HepG2 (cell line): ENCODE results near the gene BPIFB2. TPM values are rescaled to one million over a fixed set of nuclear protein-coding genes. Genes with fewer than 3 reads are reported as not detected.

ENCODE experiments used
- ATAC-seq: fragments of 200-7000 bp; cut with Tn5 transposase; 3 replicates; pipeline ENCODE4 v1.9.1; 2020; ENCODE audit warnings: mild to moderate bottlenecking, moderate library complexity
- BruUV-seq: library from RNA; stranded (reverse); fragments of 400-500 nt; replicated peaks from 2 replicates; lab custom pipeline; 2021; lab: Mats Ljungman, UMichigan
- CTCF ChIA-PET: fragments of 300-600 bp; formaldehyde crosslinking; extraction: SDS; loops from one replicate; lab custom pipeline; 2021; ENCODE audit warnings: low total read pairs, inconsistent platforms, low intra/inter-chr PET ratio; lab: Yijun Ruan, JAX
- POLR2A ChIA-PET: fragments of 350-600 bp; sonication (Branson Sonifier 250); formaldehyde crosslinking; loops from one replicate; lab custom pipeline; 2020; ENCODE audit warnings: antibody characterized with exemption, inconsistent platforms; lab: Yijun Ruan, JAX
- DNase-seq: peaks from one replicate; pipeline ENCODE4 v3.0.0-alpha.2; 2015; ENCODE audit warnings: low spot score
- FAIRE-seq: peaks from 3 replicates; lab custom pipeline; 2011; peaks lifted over from hg19 to GRCh38; lab: Jason Lieb, UNC
- H2AFZ ChIP-seq: one replicate; pipeline ENCODE4 v1.6.1; 2011; ENCODE audit warnings: low read length, inconsistent platforms
- H3K27ac ChIP-seq: fragments of 300-600 bp; 3 replicates; pipeline ENCODE4 v1.8.0; 2011; ENCODE audit warnings: mixed run types, mild to moderate bottlenecking, mixed read lengths, low read length, inconsistent platforms; ENCODE audit not compliant: insufficient read depth; ENCODE audit errors: extremely low read length
- H3K27me3 ChIP-seq, 2 experiments: fragments of 200-600 bp in 1 of 2; 2 replicates in 1 of 2; 3 replicates in 1 of 2; pipeline versions ENCODE4 v1.6.0 to v1.8.0; 2011; ENCODE audit warnings: low read length in 2 of 2, mild to moderate bottlenecking in 2 of 2, moderate library complexity in 2 of 2, inconsistent platforms in 1 of 2; ENCODE audit not compliant: insufficient read depth in 2 of 2, control insufficient read depth in 1 of 2
- H3K36me3 ChIP-seq, 2 experiments: fragments of 200-600 bp in 1 of 2; replicated peaks in 1 of 2; 2 replicates in 1 of 2; 3 replicates in 1 of 2; pipeline versions ENCODE4 v1.5.1 to v1.8.0; 2011; ENCODE audit warnings: low read length in 2 of 2, inconsistent platforms in 1 of 2; ENCODE audit not compliant: insufficient read depth in 2 of 2, control insufficient read depth in 1 of 2
- H3K4me1 ChIP-seq: 2 replicates; pipeline ENCODE4 v1.5.1; 2012; ENCODE audit warnings: low read length, inconsistent platforms; ENCODE audit not compliant: insufficient read depth
- H3K4me2 ChIP-seq: 2 replicates; pipeline ENCODE4 v1.6.0; 2011; ENCODE audit warnings: low read depth, low read length, inconsistent platforms
- H3K4me3 ChIP-seq, 3 experiments: fragments of 200-600 bp in 1 of 3; sonication (generic), shearing (Covaris generic) in 1 of 3; replicated peaks in 1 of 3; 2 replicates each; pipeline ENCODE4 v1.5.1; 2011 to 2016; ENCODE audit warnings: low read length in 3 of 3, inconsistent platforms in 2 of 3, low read depth in 2 of 3, mild to moderate bottlenecking in 2 of 3, control low read depth in 1 of 3, mixed read lengths in 1 of 3; ENCODE audit not compliant: insufficient read depth in 1 of 3
- H3K79me2 ChIP-seq: one replicate; pipeline ENCODE4 v1.6.1; 2011; ENCODE audit warnings: low read length, inconsistent platforms; ENCODE audit not compliant: insufficient read depth
- H3K9ac ChIP-seq: 2 replicates; pipeline ENCODE4 v1.6.0; 2011; ENCODE audit warnings: mild to moderate bottlenecking, low read depth, low read length, inconsistent platforms; ENCODE audit not compliant: insufficient read depth
- H3K9me3 ChIP-seq: 2 replicates; pipeline ENCODE4 v1.5.1; 2012; ENCODE audit warnings: mild to moderate bottlenecking, low read length
- H4K20me1 ChIP-seq: 2 replicates; pipeline ENCODE4 v1.6.0; 2011; ENCODE audit warnings: inconsistent platforms, mild to moderate bottlenecking, low read length, moderate library complexity; ENCODE audit not compliant: insufficient read depth
- ELF3 ChIP-seq: IDR thresholded peaks from 2 replicates; pipeline ENCODE4 v1.6.1; 2016; ENCODE audit warnings: missing genetic modification reagents, missing compliant biosample characterization
- HDAC1 ChIP-seq: sonication (generic); formaldehyde crosslinking; IDR thresholded peaks from 2 replicates; pipeline ENCODE4 v1.5.1; 2020; ENCODE audit warnings: mild to moderate bottlenecking, missing genetic modification reagents
- HOXA7 ChIP-seq: sonication (generic); formaldehyde crosslinking; IDR thresholded peaks from 2 replicates; pipeline ENCODE4 v1.8.1; 2022; ENCODE audit warnings: mild to moderate bottlenecking, missing genetic modification reagents, moderate library complexity
- MATR3 ChIP-seq: sonication (generic); formaldehyde crosslinking; IDR thresholded peaks from 2 replicates; pipeline ENCODE4 v1.4.0; 2020; ENCODE audit warnings: missing genetic modification reagents
- MBNL3 ChIP-seq: fragments of 250-450 bp; sonication (Bioruptor Pico); conservative IDR thresholded peaks from 2 replicates; pipeline ENCODE4 v1.8.0; 2022; ENCODE audit warnings: mild to moderate bottlenecking, inconsistent platforms
- NONO ChIP-seq, 2 experiments: fragments of 450-650 bp in 1 of 2; sonication (generic) in 1 of 2; formaldehyde crosslinking in 1 of 2; IDR thresholded peaks in 1 of 2; conservative IDR thresholded peaks in 1 of 2; 2 replicates each; pipeline versions ENCODE4 v1.6.1 to v1.8.0; 2017 to 2022; ENCODE audit warnings: mild to moderate bottlenecking in 1 of 2, missing genetic modification reagents in 1 of 2, moderate library complexity in 1 of 2
- ZBTB42 ChIP-seq: sonication (generic); formaldehyde crosslinking; IDR thresholded peaks from 2 replicates; pipeline ENCODE4 v1.5.0; 2020; ENCODE audit warnings: mild to moderate bottlenecking, missing genetic modification reagents
- ZNF335 ChIP-seq: sonication (generic); formaldehyde crosslinking; IDR thresholded peaks from 2 replicates; pipeline ENCODE4 v1.4.0; 2020; ENCODE audit warnings: missing genetic modification reagents
- ZNF562 ChIP-seq: sonication (generic); formaldehyde crosslinking; IDR thresholded peaks from 2 replicates; pipeline ENCODE4 v1.8.0; 2022; ENCODE audit warnings: missing genetic modification reagents, borderline replicate concordance
- ZNF777 ChIP-seq: sonication (generic); formaldehyde crosslinking; IDR thresholded peaks from 2 replicates; pipeline ENCODE4 v1.4.0; 2020; ENCODE audit warnings: missing genetic modification reagents
- WGBS: methylation state at CpG from one replicate; pipeline ENCODE4 v1.1.6; 2017; ENCODE audit warnings: low lambda C conversion rate; 5-methylcytosine and 5-hydroxymethylcytosine counted together
- in situ Hi-C: cut with HindIII; loops from 2 replicates; pipeline ENCODE4 v1.10.0; 2017; ENCODE audit warnings: low pct_unique_long_range_greater_than_20kb; ENCODE audit not compliant: extremely low pct_ligation_motif_present
- intact Hi-C: fragments of 100-400 bp; cut with micrococcal nuclease; formaldehyde crosslinking; loops from one replicate; pipeline ENCODE4 v1.10.0; 2022; ENCODE audit not compliant: unreplicated experiment
- polyA plus RNA-seq, 8 experiments: library from polyadenylated mRNA; depleted of rRNA in 3 of 8; stranded (reverse) in 7 of 8; unstranded in 1 of 8; fragments of >200 nt; fragmentation: Illumina TruSeq in 4 of 8; extraction: Trizol in 4 of 8; gene quantifications; 2 replicates each; pipeline versions ENCODE4 v1.2.1 to v1.2.3, GENCODE V29; 2011 to 2016; ENCODE audit warnings: low read depth in 4 of 8, missing spikeins in 1 of 8, mixed read lengths in 1 of 8; ENCODE audit not compliant: insufficient read depth in 1 of 8
- total RNA-seq, 5 experiments: library from RNA; depleted of rRNA; stranded (reverse); fragments of >200 nt; fragmentation: Illumina TruSeq; extraction: Trizol; gene quantifications; 2 replicates each; pipeline ENCODE4 v1.2.3, GENCODE V29; 2016; ENCODE audit warnings: low read depth in 1 of 5
- TF ChIP-seq, protein P1 (sequence below): sonication (generic); formaldehyde crosslinking; conservative IDR thresholded peaks from 2 replicates; pipeline ENCODE4 v1.4.0; 2020; ENCODE audit warnings: missing genetic modification reagents
- TF ChIP-seq, protein P2 (sequence below): IDR thresholded peaks from 2 replicates; pipeline ENCODE4 v1.6.1; 2016; ENCODE audit warnings: missing biosample characterization, missing genetic modification reagents, low read depth
- TF ChIP-seq, protein P3 (sequence below): fragments of 450-650 bp; IDR thresholded peaks from 2 replicates; pipeline ENCODE4 v1.6.1; 2017; ENCODE audit warnings: mild to moderate bottlenecking
- TF ChIP-seq, protein P4 (sequence below): IDR thresholded peaks from 2 replicates; pipeline ENCODE4 v1.6.1; 2012; ENCODE audit warnings: low read depth, low read length, improper control_type of control experiment

The BPIFB2 gene
- total and polyA plus RNA-seq, 2 of the 13 experiments (the other 11 are each of a cell fraction or from before 2014, with no cell fraction given), result 54.5 to 902 TPM

DNA sequence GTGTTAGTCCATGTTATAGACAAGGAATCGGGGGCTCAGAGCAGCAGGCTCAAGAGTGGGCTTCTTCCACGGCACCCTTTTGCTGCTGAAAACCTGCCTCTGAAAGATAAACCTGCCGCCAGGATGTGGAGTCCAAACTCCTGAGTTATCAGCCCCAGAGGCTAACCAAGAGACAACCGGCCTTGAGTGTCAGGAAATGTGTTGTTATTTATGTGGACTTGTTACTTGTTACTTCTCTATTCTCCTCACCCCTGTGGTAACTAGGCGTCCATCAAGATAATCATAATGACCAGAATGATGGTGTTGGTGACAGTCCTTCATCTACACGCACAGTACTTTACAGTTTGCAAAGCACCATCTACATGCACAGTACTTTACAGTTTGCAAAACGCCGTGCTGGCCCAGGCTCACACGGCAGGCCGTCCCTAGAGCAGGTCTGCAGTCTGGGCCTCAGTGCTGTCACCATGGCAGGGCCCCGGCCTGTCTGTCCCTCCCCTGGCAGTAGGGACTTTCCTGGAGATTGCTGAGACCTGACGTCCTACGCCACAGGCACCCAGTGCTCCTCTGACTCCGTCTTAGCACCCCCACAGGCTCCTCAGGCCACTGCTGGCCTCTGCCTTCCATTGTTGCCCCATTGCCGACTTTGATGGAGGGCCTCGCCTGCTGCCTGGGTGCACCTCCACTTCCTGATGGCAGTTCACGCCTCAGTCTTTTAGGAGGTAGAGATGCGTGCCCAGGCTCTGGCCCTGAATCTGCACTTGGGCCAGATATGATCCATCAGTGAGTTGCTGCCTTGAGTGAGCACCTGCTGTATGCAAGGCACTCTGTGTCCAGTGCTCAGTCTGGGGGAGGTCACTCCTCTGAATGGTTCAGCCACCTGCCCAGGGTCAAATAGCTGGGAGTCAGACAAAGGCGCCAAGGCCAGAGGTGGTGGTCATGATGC, 62.9 kb downstream of the BPIFB2 start:
- DNase-seq (no peak), FAIRE-seq (no peak), ATAC-seq (peak; percentile 17; the same call in 2 of the 3 replicates)
- no peaks in the 10 kb centered on the region for H3K9me3 ChIP-seq
- WGBS, result 30% methylated on average over 18 of the region's 19 CpGs
- no peak overlapping the region for H3K9ac ChIP-seq
- ChIA-PET POLR2A (no interaction called here), CTCF (no interaction called here)
- H3K27me3 ChIP-seq, result peaks cover 10 to 49% of the 10 kb centered on the region in 2 experiments
- H2AFZ ChIP-seq, result no peak overlapping the region
- no peak overlapping the region for H3K27ac ChIP-seq
- in situ Hi-C loops (no loop called here), intact Hi-C loops (no loop called here)
- no peaks in the 10 kb centered on the region for H3K4me1 ChIP-seq
- no peak overlapping the region for H3K4me3 ChIP-seq
- no peaks in the 10 kb centered on the region for H3K79me2 ChIP-seq
- no TSS peak for BruUV-seq
- H3K4me2 ChIP-seq, result no peak overlapping the region
- no peaks in the 10 kb centered on the region for H4K20me1 ChIP-seq
- H3K36me3 ChIP-seq, result no peaks in the 10 kb centered on the region
- TF ChIP-seq, protein P1, sequence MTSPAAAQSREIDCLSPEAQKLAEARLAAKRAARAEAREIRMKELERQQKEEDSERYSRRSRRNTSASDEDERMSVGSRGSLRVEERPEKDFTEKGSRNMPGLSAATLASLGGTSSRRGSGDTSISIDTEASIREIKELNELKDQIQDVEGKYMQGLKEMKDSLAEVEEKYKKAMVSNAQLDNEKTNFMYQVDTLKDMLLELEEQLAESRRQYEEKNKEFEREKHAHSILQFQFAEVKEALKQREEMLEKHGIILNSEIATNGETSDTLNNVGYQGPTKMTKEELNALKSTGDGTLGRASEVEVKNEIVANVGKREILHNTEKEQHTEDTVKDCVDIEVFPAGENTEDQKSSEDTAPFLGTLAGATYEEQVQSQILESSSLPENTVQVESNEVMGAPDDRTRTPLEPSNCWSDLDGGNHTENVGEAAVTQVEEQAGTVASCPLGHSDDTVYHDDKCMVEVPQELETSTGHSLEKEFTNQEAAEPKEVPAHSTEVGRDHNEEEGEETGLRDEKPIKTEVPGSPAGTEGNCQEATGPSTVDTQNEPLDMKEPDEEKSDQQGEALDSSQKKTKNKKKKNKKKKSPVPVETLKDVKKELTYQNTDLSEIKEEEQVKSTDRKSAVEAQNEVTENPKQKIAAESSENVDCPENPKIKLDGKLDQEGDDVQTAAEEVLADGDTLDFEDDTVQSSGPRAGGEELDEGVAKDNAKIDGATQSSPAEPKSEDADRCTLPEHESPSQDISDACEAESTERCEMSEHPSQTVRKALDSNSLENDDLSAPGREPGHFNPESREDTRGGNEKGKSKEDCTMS (CRISPR knock-in tag), result no peak
- TF ChIP-seq, protein P2, sequence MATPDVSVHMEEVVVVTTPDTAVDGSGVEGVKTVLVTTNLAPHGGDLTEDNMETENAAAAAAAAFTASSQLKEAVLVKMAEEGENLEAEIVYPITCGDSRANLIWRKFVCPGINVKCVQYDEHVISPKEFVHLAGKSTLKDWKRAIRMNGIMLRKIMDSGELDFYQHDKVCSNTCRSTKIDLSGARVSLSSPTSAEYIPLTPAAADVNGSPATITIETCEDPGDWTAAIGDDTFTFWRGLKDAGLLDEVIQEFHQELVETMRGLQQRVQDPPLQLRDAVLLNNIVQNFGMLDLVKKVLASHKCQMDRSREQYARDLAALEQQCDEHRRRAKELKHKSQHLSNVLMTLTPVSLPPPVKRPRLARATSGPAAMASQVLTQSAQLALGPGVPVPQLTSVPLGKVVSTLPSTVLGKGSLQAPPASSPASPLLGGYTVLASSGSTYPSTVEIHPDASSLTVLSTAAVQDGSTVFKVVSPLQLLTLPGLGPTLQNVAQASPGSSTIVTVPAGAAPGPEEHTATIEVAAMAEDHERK, result no peak
- TF ChIP-seq ZBTB42 (CRISPR knock-in tag) (no peak), HDAC1 (CRISPR knock-in tag) (no peak), NONO (IDR thresholded peaks at IDR 0.05) (no peak), NONO (CRISPR knock-in tag; conservative IDR thresholded peaks at IDR 0.05) (0 out of 2 replicates have a peak, but pooled peaks have one; percentile 20), MBNL3 (CRISPR knock-in tag) (no peak), ZNF777 (CRISPR knock-in tag) (no peak), HOXA7 (CRISPR knock-in tag) (0 out of 2 replicates have a peak, but pooled peaks have one; percentile 60), ELF3 (CRISPR knock-in tag) (no peak), ZNF335 (no peak), ZNF562 (CRISPR knock-in tag) (0 out of 2 replicates have a peak, but pooled peaks have one; percentile 31), MATR3 (CRISPR knock-in tag) (0 out of 2 replicates have a peak, but pooled peaks have one; percentile 55)
- TF ChIP-seq, protein P3, sequence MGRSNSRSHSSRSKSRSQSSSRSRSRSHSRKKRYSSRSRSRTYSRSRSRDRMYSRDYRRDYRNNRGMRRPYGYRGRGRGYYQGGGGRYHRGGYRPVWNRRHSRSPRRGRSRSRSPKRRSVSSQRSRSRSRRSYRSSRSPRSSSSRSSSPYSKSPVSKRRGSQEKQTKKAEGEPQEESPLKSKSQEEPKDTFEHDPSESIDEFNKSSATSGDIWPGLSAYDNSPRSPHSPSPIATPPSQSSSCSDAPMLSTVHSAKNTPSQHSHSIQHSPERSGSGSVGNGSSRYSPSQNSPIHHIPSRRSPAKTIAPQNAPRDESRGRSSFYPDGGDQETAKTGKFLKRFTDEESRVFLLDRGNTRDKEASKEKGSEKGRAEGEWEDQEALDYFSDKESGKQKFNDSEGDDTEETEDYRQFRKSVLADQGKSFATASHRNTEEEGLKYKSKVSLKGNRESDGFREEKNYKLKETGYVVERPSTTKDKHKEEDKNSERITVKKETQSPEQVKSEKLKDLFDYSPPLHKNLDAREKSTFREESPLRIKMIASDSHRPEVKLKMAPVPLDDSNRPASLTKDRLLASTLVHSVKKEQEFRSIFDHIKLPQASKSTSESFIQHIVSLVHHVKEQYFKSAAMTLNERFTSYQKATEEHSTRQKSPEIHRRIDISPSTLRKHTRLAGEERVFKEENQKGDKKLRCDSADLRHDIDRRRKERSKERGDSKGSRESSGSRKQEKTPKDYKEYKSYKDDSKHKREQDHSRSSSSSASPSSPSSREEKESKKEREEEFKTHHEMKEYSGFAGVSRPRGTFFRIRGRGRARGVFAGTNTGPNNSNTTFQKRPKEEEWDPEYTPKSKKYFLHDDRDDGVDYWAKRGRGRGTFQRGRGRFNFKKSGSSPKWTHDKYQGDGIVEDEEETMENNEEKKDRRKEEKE, result no peak
- TF ChIP-seq, protein P4, sequence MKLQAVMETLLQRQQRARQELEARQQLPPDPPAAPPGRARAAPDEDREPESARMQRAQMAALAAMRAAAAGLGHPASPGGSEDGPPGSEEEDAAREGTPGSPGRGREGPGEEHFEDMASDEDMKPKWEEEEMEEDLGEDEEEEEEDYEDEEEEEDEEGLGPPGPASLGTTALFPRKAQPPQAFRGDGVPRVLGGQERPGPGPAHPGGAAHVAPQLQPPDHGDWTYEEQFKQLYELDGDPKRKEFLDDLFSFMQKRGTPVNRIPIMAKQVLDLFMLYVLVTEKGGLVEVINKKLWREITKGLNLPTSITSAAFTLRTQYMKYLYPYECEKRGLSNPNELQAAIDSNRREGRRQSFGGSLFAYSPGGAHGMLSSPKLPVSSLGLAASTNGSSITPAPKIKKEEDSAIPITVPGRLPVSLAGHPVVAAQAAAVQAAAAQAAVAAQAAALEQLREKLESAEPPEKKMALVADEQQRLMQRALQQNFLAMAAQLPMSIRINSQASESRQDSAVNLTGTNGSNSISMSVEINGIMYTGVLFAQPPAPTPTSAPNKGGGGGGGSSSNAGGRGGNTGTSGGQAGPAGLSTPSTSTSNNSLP, result no peak
